ENCODE measurements around the gene SYT9. TPM values are rescaled to one million over a fixed set of nuclear protein-coding genes. Genes with fewer than 3 reads are reported as not detected.

SYT9 gene
- total and polyA plus RNA-seq, 2 donors (not counting 3 experiments of a cell fraction or from before 2014, with no cell fraction given) = 0.23 TPM; not detected in 1

GRCh38 chr11:7462706-7463105 lies 211.0 kb downstream of the SYT9 start:
- dilution Hi-C loops (cut with MboI; ENCODE audit: extremely low pct_ligation_motif_present, low sequenced_read_pairs) (no loop called here), intact Hi-C loops (cut with micrococcal nuclease) (no loop called here)
- H4K20me1 ChIP-seq (replicated peaks; ENCODE audit: control insufficient read depth, extremely low read depth, insufficient read depth, low read length) = no peaks in the 10 kb centered on the region
- ChIA-PET CTCF (no interaction called here), POLR2A (no interaction called here)
- FAIRE-seq (no peak), DNase-seq (ENCODE audit: low read depth, low spot score) (no peak)
- no peaks in the 10 kb centered on the region for H3K27me3 ChIP-seq (ENCODE audit: control insufficient read depth in 2 of 2, insufficient read depth in 2 of 2, low read length in 2 of 2)
- BruUV-seq (replicated peaks) = no TSS peak
- H3K9ac ChIP-seq (replicated peaks; ENCODE audit: extremely low read depth, insufficient read depth, low read length) = no peak overlapping the region
- H3K4me1 ChIP-seq (ENCODE audit: control insufficient read depth, extremely low read depth, insufficient read depth, low read length) = no peaks in the 10 kb centered on the region
- TF ChIP-seq MYC (IDR thresholded peaks at IDR 0.05; ENCODE audit: low read depth, low read length) (no peak), POLR2AphosphoS5 (IDR thresholded peaks at IDR 0.05; ENCODE audit: insufficient read depth, low read depth, low read length) (no peak), JUN (IDR thresholded peaks at IDR 0.05; ENCODE audit: borderline replicate concordance, insufficient read depth, insufficient read length, low read depth) (no peak), CTCF (IDR thresholded peaks at IDR 0.05; ENCODE audit: extremely low read depth in 1 of 2, insufficient read depth in 1 of 2, low read depth in 1 of 2, low read length in 2 of 2) (no peak), POLR2A (IDR thresholded peaks at IDR 0.05; ENCODE audit: low read depth, low read length) (no peak), GATA2 (IDR thresholded peaks at IDR 0.05; ENCODE audit: insufficient read depth, insufficient read length, low read depth, low read length) (no peak), EZH2 (IDR thresholded peaks at IDR 0.05; ENCODE audit: borderline replicate concordance, low read depth, low read length, severe bottlenecking) (no peak), FOS (IDR thresholded peaks at IDR 0.05; ENCODE audit: borderline replicate concordance, insufficient read depth, low read length) (no peak)
- TF ChIP-seq, protein P1, sequence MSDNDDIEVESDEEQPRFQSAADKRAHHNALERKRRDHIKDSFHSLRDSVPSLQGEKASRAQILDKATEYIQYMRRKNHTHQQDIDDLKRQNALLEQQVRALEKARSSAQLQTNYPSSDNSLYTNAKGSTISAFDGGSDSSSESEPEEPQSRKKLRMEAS (IDR thresholded peaks at IDR 0.05; ENCODE audit: insufficient read depth, insufficient read length) = no peak
- H3K27ac ChIP-seq (ENCODE audit: insufficient read depth, low read depth, low read length) = no peak overlapping the region
- no peaks in the 10 kb centered on the region for H3K9me1 ChIP-seq (replicated peaks; ENCODE audit: control insufficient read depth, extremely low read depth, insufficient read depth, low read length)
- no peaks in the 10 kb centered on the region for H3K9me3 ChIP-seq (replicated peaks; ENCODE audit: control insufficient read depth, insufficient read depth, low read length)
- no peak overlapping the region for H2AFZ ChIP-seq (ENCODE audit: low read depth, low read length)
- no peak overlapping the region for H3K4me2 ChIP-seq (ENCODE audit: insufficient read depth, low read length)
- H3K4me3 ChIP-seq (replicated peaks in 1 of 3; ENCODE audit: insufficient read depth in 1 of 3, low read depth in 1 of 3, low read length in 3 of 3) = no peak overlapping the region
- H3K79me2 ChIP-seq (ENCODE audit: control insufficient read depth, insufficient read depth, low read length) = no peaks in the 10 kb centered on the region
- H3K36me3 ChIP-seq (ENCODE audit: control insufficient read depth in 2 of 2, extremely low read depth in 1 of 2, insufficient read depth in 2 of 2, low read length in 2 of 2) = no peaks in the 10 kb centered on the region

Data from endothelial cell of umbilical vein (primary cell).